Measurements from ENCODE around the gene C14orf119. TPM values are rescaled to one million over a fixed set of nuclear protein-coding genes. Genes with fewer than 3 reads are reported as not detected.

Gene C14orf119
- total RNA-seq, 4 donors from 2014 or later: 9.5 to 28.8 (median 13.8) TPM

GRCh38 chr14:23093526-23093925 lies 1.8 kb upstream of the C14orf119 start:
- no peak for ATAC-seq
- Histone ChIP-seq H3K4me3 (peak overlapping the region; percentile 73 to 99 (median 82)), H3K36me3 (peaks cover 0 to 56% of the 10 kb centered on the region in 2 donors), H3K27ac (peak overlapping the region in 3 of 4 donors; percentile 91 to 100 (median 97)), H3K4me1 (peaks cover 27 to 32% of the 10 kb centered on the region in 2 donors), H3K9me3 (no peaks in the 10 kb centered on the region), H3K27me3 (no peaks in the 10 kb centered on the region)
- TF ChIP-seq CTCF (IDR thresholded peaks at IDR 0.05 in 4 of 5, conservative IDR thresholded peaks at IDR 0.05 in 1 of 5): no peak
- TF ChIP-seq POLR2A (IDR thresholded peaks at IDR 0.05): no peak
- in situ Hi-C loops (cut with MboI; ENCODE audit: low sequenced_read_pairs in 4 of 4): no loop called here
- intact Hi-C loops (cut with DNase I; ENCODE audit: low total_unique reads): no loop called here
- no peak for DNase-seq

- Histone ChIP-seq H3K4me3 (peak overlapping the region; percentile 73 to 99 (median 82)), H3K9me3 (no peaks in the 10 kb centered on the region), H3K36me3 (peaks cover 0 to 50% of the 10 kb centered on the region in 2 donors), H3K4me1 (peaks cover 27 to 32% of the 10 kb centered on the region in 2 donors), H3K27ac (peak overlapping the region; percentile 91 to 100 (median 96)), H3K27me3 (no peaks in the 10 kb centered on the region)
- DNase-seq (no peak), ATAC-seq (no peak)
- in situ Hi-C loops (cut with MboI; ENCODE audit: low sequenced_read_pairs in 4 of 4) (no loop called here), intact Hi-C loops (cut with DNase I; ENCODE audit: low total_unique reads) (loop anchor here (2.0 kb wide), 3 partner anchors 15 to 59 kb away; partner anchors contain the start of gene PSMB5)
- TF ChIP-seq CTCF (IDR thresholded peaks at IDR 0.05 in 4 of 5, conservative IDR thresholded peaks at IDR 0.05 in 1 of 5) (peak in 1 of 5 experiments; percentile 28), POLR2A (IDR thresholded peaks at IDR 0.05) (no peak)
These were observed 1.2 kb upstream of the C14orf119 start for GRCh38 chr14:23093991-23094665.

- H3K9me3 ChIP-seq: no peaks in the 10 kb centered on the region
- H3K27me3 ChIP-seq: no peaks in the 10 kb centered on the region
- peak within 1 kb of the TSS; percentile 73 to 99 (median 82) for H3K4me3 ChIP-seq
- ATAC-seq: peak; percentile 54 to 64
- peaks cover 27 to 32% of the 10 kb centered on the region in 2 donors for H3K4me1 ChIP-seq
- peaks cover 0 to 44% of the 10 kb centered on the region in 2 donors for H3K36me3 ChIP-seq
- in situ Hi-C loops (cut with MboI; ENCODE audit: low sequenced_read_pairs in 4 of 4) (no loop called here), intact Hi-C loops (cut with DNase I; ENCODE audit: low total_unique reads) (loop anchor here (1.0 to 2.0 kb wide), 4 partner anchors 16 to 207 kb away; partner anchors contain the start of gene PSMB5)
- peak; percentile 63 to 83 for TF ChIP-seq POLR2A (IDR thresholded peaks at IDR 0.05)
- TF ChIP-seq CTCF (IDR thresholded peaks at IDR 0.05 in 4 of 5, conservative IDR thresholded peaks at IDR 0.05 in 1 of 5): peak in 1 of 5 experiments; percentile 8
- DNase-seq: peak; percentile 35 to 61
- peak within 1 kb of the TSS; percentile 91 to 100 (median 96) for H3K27ac ChIP-seq
These were observed 574 bp upstream of the C14orf119 start, which contains the start of gene ACIN1 for GRCh38 chr14:23094666-23095195. TSS of gene ACIN1 (minus strand) at chr14:23095136. CDS start at chr14:23095112, 24 bp downstream.

- DNase-seq (no peak), ATAC-seq (no peak)
- peaks cover 0 to 16% of the 10 kb centered on the region in 2 donors for H3K36me3 ChIP-seq
- TF ChIP-seq POLR2A (IDR thresholded peaks at IDR 0.05) (no peak), CTCF (IDR thresholded peaks at IDR 0.05 in 4 of 5, conservative IDR thresholded peaks at IDR 0.05 in 1 of 5) (no peak)
- no peaks in the 10 kb centered on the region for H3K9me3 ChIP-seq
- H3K27me3 ChIP-seq: no peaks in the 10 kb centered on the region
- in situ Hi-C loops (cut with MboI; ENCODE audit: low sequenced_read_pairs in 4 of 4): no loop called here
- peaks cover 24 to 29% of the 10 kb centered on the region in 2 donors for H3K4me1 ChIP-seq
- no peak overlapping the region for H3K27ac ChIP-seq
- intact Hi-C loops (cut with DNase I; ENCODE audit: low total_unique reads): no loop called here
- no peak overlapping the region for H3K4me3 ChIP-seq
These were observed 2.5 kb downstream of the C14orf119 start for GRCh38 chr14:23097786-23098185.

Data from gastrocnemius medialis (tissue), 4 donors.